ENCODE data around the gene ADAT1.

The ADAT1 gene

DNA sequence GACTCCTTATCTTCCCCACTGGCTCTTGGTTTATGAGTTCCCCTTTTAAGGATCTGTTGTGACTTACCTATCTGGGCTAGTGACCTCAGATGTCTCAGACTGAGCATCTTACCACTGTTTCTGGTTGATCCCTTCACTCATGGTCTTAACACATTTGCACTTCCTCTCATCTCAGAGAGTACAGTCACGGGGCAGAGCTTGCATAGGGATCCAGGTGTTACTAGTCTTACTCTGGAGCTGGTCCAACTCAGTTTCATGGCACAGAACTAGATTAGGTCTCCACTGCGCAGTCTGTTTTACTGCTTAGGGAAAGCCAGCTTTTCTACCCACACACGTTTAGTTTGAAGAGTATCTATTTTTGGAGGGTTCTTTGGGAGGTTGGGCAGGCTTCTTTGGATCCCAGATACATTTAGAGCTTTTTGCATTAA is 46.7 kb downstream of the ADAT1 start:
- H3K4me1 ChIP-seq (ENCODE audit: control insufficient read depth, insufficient read depth, low read depth, low read length), result no peaks in the 10 kb centered on the region
- no peak overlapping the region for H4K8ac ChIP-seq (ENCODE audit: low read length)
- 81% methylated on average over 3 of the region's 3 CpGs for WGBS
- H3K4me2 ChIP-seq (ENCODE audit: low read length, poor library complexity, severe bottlenecking), result no peak overlapping the region
- no peak overlapping the region for H3K9ac ChIP-seq (ENCODE audit: low read length)
- no peak overlapping the region for H3K4ac ChIP-seq (ENCODE audit: low read depth in 1 of 2, low read length in 2 of 2)
- peaks cover 40% of the 10 kb centered on the region for H3K79me1 ChIP-seq (replicated peaks; ENCODE audit: low read length, poor library complexity, severe bottlenecking)
- no peak overlapping the region for H3K27ac ChIP-seq (ENCODE audit: low read length, poor library complexity, severe bottlenecking)
- no peak overlapping the region for H3K14ac ChIP-seq (ENCODE audit: low read length in 2 of 2)
- no peak overlapping the region for H3K18ac ChIP-seq (ENCODE audit: low read depth in 1 of 2, low read length in 2 of 2)
- no peak overlapping the region for H2AFZ ChIP-seq (ENCODE audit: low read depth, low read length)
- H2BK120ac ChIP-seq (ENCODE audit: low read depth, low read length), result no peak overlapping the region
- H3K4me3 ChIP-seq (ENCODE audit: insufficient read depth in 1 of 2, low read depth in 1 of 2, low read length in 2 of 2), result no peak overlapping the region
- no peaks in the 10 kb centered on the region for H3K27me3 ChIP-seq (ENCODE audit: control insufficient read depth in 1 of 2, insufficient read depth in 1 of 2, low read length in 2 of 2)
- H2BK5ac ChIP-seq (ENCODE audit: low read depth, low read length, poor library complexity, severe bottlenecking), result no peak overlapping the region
- H2AK5ac ChIP-seq (ENCODE audit: low read length, severe bottlenecking), result no peak overlapping the region
- no peak overlapping the region for H2BK15ac ChIP-seq (ENCODE audit: low read depth, poor library complexity, severe bottlenecking)
- no peak overlapping the region for H3K23ac ChIP-seq (ENCODE audit: low read length in 2 of 2)
- no peak overlapping the region for H4K91ac ChIP-seq (ENCODE audit: low read length)
- peaks cover 51 to 90% of the 10 kb centered on the region in 2 experiments for H3K36me3 ChIP-seq (ENCODE audit: control insufficient read depth in 1 of 2, insufficient read depth in 2 of 2, low read depth in 1 of 2, low read length in 2 of 2)
- no peaks in the 10 kb centered on the region for H3K9me3 ChIP-seq (ENCODE audit: control insufficient read depth, low read length)
- DNase-seq, result no peak
- no peak overlapping the region for H2BK12ac ChIP-seq (ENCODE audit: low read length in 2 of 2)

DNA sequence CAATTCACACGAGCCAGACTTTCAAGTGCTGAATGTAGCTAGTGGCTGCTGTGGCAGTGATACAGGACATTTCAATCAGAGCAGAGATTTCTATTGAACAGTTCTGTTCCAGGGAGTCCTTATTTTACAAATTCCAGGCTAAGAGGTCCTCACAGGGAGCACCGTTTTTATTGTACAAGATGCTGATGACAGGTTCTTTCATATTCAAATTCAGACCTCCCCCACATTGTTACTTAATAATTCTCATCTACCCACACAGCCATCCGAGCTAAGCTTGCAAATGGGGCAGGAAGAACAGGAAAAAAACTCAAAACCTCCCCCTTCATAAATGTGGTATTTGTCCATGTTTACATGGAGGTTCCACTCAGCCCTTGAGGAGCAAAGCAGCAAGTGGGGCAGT is 47.1 kb downstream of the ADAT1 start:
- no peak overlapping the region for H3K27ac ChIP-seq (ENCODE audit: low read length, poor library complexity, severe bottlenecking)
- no peak overlapping the region for H2BK120ac ChIP-seq (ENCODE audit: low read depth, low read length)
- no peak for DNase-seq
- no peak overlapping the region for H2BK5ac ChIP-seq (ENCODE audit: low read depth, low read length, poor library complexity, severe bottlenecking)
- H3K4ac ChIP-seq (ENCODE audit: low read depth in 1 of 2, low read length in 2 of 2), result no peak overlapping the region
- H2BK15ac ChIP-seq (ENCODE audit: low read depth, poor library complexity, severe bottlenecking), result no peak overlapping the region
- no peak overlapping the region for H3K18ac ChIP-seq (ENCODE audit: low read depth in 1 of 2, low read length in 2 of 2)
- no peak overlapping the region for H4K8ac ChIP-seq (ENCODE audit: low read length)
- H3K14ac ChIP-seq (ENCODE audit: low read length in 2 of 2), result no peak overlapping the region
- H2AK5ac ChIP-seq (ENCODE audit: low read length, severe bottlenecking), result no peak overlapping the region
- H3K4me3 ChIP-seq (ENCODE audit: insufficient read depth in 1 of 2, low read depth in 1 of 2, low read length in 2 of 2), result no peak overlapping the region
- H4K91ac ChIP-seq (ENCODE audit: low read length), result no peak overlapping the region
- H3K36me3 ChIP-seq (ENCODE audit: control insufficient read depth in 1 of 2, insufficient read depth in 2 of 2, low read depth in 1 of 2, low read length in 2 of 2), result peaks cover 50 to 91% of the 10 kb centered on the region in 2 experiments
- no peak overlapping the region for H2BK12ac ChIP-seq (ENCODE audit: low read length in 2 of 2)
- no peaks in the 10 kb centered on the region for H3K27me3 ChIP-seq (ENCODE audit: control insufficient read depth in 1 of 2, insufficient read depth in 1 of 2, low read length in 2 of 2)
- H3K9ac ChIP-seq (ENCODE audit: low read length), result no peak overlapping the region
- WGBS, result 85% methylated on average over 2 of the region's 3 CpGs
- H3K4me2 ChIP-seq (ENCODE audit: low read length, poor library complexity, severe bottlenecking), result no peak overlapping the region
- H2AFZ ChIP-seq (ENCODE audit: low read depth, low read length), result no peak overlapping the region
- H3K4me1 ChIP-seq (ENCODE audit: control insufficient read depth, insufficient read depth, low read depth, low read length), result no peaks in the 10 kb centered on the region
- H3K79me1 ChIP-seq (replicated peaks; ENCODE audit: low read length, poor library complexity, severe bottlenecking), result peaks cover 42% of the 10 kb centered on the region
- H3K23ac ChIP-seq (ENCODE audit: low read length in 2 of 2), result no peak overlapping the region
- H3K9me3 ChIP-seq (ENCODE audit: control insufficient read depth, low read length), result no peaks in the 10 kb centered on the region

DNA sequence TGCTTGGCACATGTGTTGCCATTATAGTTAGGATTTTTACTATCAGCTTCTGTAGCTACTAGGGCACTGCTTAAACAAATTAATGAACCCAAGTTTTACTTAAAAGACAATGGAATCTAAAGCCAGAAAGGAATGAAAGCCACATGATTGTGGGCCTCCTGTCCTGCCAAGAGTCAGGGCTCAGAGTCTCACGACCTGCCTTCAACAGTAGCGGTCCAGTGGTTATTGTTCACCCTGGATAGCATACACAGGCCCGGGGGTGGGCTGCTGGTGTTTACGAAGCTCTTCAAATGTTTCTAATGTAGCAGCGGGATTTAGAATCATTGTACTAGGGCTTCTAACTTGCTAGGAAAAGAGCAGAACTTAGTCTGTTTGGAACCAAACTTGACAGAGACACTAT is 49.1 kb downstream of the ADAT1 start:
- Histone ChIP-seq H3K4me3 (ENCODE audit: insufficient read depth in 1 of 2, low read depth in 1 of 2, low read length in 2 of 2) (no peak overlapping the region), H2BK120ac (ENCODE audit: low read depth, low read length) (no peak overlapping the region), H3K9me3 (ENCODE audit: control insufficient read depth, low read length) (no peaks in the 10 kb centered on the region), H3K4ac (ENCODE audit: low read depth in 1 of 2, low read length in 2 of 2) (no peak overlapping the region), H3K4me1 (ENCODE audit: control insufficient read depth, insufficient read depth, low read depth, low read length) (no peaks in the 10 kb centered on the region), H3K36me3 (ENCODE audit: control insufficient read depth in 1 of 2, insufficient read depth in 2 of 2, low read depth in 1 of 2, low read length in 2 of 2) (peaks cover 60 to 96% of the 10 kb centered on the region in 2 experiments), H3K27ac (ENCODE audit: low read length, poor library complexity, severe bottlenecking) (no peak overlapping the region), H4K8ac (ENCODE audit: low read length) (no peak overlapping the region), H3K27me3 (ENCODE audit: control insufficient read depth in 1 of 2, insufficient read depth in 1 of 2, low read length in 2 of 2) (no peaks in the 10 kb centered on the region), H4K91ac (ENCODE audit: low read length) (no peak overlapping the region), H2BK12ac (ENCODE audit: low read length in 2 of 2) (no peak overlapping the region), H2AK5ac (ENCODE audit: low read length, severe bottlenecking) (no peak overlapping the region), H3K79me1 (replicated peaks; ENCODE audit: low read length, poor library complexity, severe bottlenecking) (peaks cover 55% of the 10 kb centered on the region), H3K18ac (ENCODE audit: low read depth in 1 of 2, low read length in 2 of 2) (no peak overlapping the region), H3K14ac (ENCODE audit: low read length in 2 of 2) (no peak overlapping the region), H3K23ac (ENCODE audit: low read length in 2 of 2) (no peak overlapping the region), H3K9ac (ENCODE audit: low read length) (no peak overlapping the region), H2BK15ac (ENCODE audit: low read depth, poor library complexity, severe bottlenecking) (no peak overlapping the region), H2BK5ac (ENCODE audit: low read depth, low read length, poor library complexity, severe bottlenecking) (no peak overlapping the region), H3K4me2 (ENCODE audit: low read length, poor library complexity, severe bottlenecking) (no peak overlapping the region), H2AFZ (ENCODE audit: low read depth, low read length) (no peak overlapping the region)
- no peak for DNase-seq
- 96% methylated on average over 5 of the region's 5 CpGs for WGBS

DNA sequence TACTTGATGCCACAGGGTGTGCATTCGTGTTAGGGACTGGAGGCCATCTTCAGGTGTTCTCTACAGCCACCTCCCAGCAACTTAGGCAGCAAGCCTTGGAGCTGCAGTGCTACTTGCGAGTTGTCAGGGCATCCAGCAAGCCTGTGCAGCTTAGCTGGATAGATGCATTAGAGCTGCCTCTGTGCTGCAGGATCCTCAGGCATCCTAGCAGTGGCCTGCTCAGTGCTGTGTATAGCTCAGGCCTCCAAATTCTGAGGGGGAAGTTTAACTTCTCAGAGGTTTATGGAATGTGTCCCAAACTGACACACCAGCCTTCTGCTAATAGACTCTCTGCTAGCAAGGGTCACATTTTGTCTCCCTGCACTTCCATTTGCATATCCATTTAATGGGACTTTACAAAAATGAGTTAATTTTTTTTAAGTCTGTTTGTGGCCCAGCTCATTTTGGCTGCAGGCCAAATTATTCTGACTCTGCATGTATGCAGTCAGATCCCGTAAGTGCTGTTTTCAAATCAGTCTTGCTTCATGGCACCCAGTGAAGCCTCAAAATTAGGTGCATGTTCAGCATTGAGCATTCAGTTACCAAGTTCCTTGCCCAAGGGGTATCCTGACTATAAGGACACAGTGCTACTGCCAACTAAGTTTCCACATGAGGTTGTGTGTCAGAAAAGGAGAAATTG is 50.1 kb downstream of the ADAT1 start:
- Histone ChIP-seq H3K79me1 (replicated peaks; ENCODE audit: low read length, poor library complexity, severe bottlenecking) (peaks cover 62% of the 10 kb centered on the region), H4K91ac (ENCODE audit: low read length) (peak overlapping the region; percentile 36), H3K27me3 (ENCODE audit: control insufficient read depth in 1 of 2, insufficient read depth in 1 of 2, low read length in 2 of 2) (no peaks in the 10 kb centered on the region), H2AFZ (ENCODE audit: low read depth, low read length) (no peak overlapping the region), H2BK15ac (ENCODE audit: low read depth, poor library complexity, severe bottlenecking) (no peak overlapping the region), H2BK5ac (ENCODE audit: low read depth, low read length, poor library complexity, severe bottlenecking) (no peak overlapping the region), H3K4ac (ENCODE audit: low read depth in 1 of 2, low read length in 2 of 2) (no peak overlapping the region), H3K18ac (ENCODE audit: low read depth in 1 of 2, low read length in 2 of 2) (no peak overlapping the region), H2BK120ac (ENCODE audit: low read depth, low read length) (no peak overlapping the region), H2AK5ac (ENCODE audit: low read length, severe bottlenecking) (no peak overlapping the region), H2BK12ac (ENCODE audit: low read length in 2 of 2) (no peak overlapping the region), H3K4me1 (ENCODE audit: control insufficient read depth, insufficient read depth, low read depth, low read length) (no peaks in the 10 kb centered on the region), H3K4me2 (ENCODE audit: low read length, poor library complexity, severe bottlenecking) (no peak overlapping the region), H3K23ac (ENCODE audit: low read length in 2 of 2) (no peak overlapping the region), H3K9ac (ENCODE audit: low read length) (no peak overlapping the region), H3K4me3 (ENCODE audit: insufficient read depth in 1 of 2, low read depth in 1 of 2, low read length in 2 of 2) (no peak overlapping the region), H3K27ac (ENCODE audit: low read length, poor library complexity, severe bottlenecking) (no peak overlapping the region), H4K8ac (ENCODE audit: low read length) (no peak overlapping the region), H3K36me3 (ENCODE audit: control insufficient read depth in 1 of 2, insufficient read depth in 2 of 2, low read depth in 1 of 2, low read length in 2 of 2) (peaks cover 62 to 96% of the 10 kb centered on the region in 2 experiments), H3K9me3 (ENCODE audit: control insufficient read depth, low read length) (no peaks in the 10 kb centered on the region), H3K14ac (ENCODE audit: low read length in 2 of 2) (no peak overlapping the region)
- WGBS, result 97% methylated on average over 3 of the region's 3 CpGs
- no peak for DNase-seq
